Stimulated activated CD4-positive, alpha-beta T cell treated with anti-CD3 and anti-CD28 coated beads, TNF-alpha, amount 100 ng/mL, for 1 hour (primary cell): ENCODE measurements around the gene SLC35A5.

Experiments
- DNase-seq, 3 donors: peaks; one replicate each; pipeline ENCODE4 v3.0.0-alpha.2; 2020; ENCODE audit warnings: low read depth in 3 of 3, low spot score in 1 of 3

SLC35A5 gene

DNA sequence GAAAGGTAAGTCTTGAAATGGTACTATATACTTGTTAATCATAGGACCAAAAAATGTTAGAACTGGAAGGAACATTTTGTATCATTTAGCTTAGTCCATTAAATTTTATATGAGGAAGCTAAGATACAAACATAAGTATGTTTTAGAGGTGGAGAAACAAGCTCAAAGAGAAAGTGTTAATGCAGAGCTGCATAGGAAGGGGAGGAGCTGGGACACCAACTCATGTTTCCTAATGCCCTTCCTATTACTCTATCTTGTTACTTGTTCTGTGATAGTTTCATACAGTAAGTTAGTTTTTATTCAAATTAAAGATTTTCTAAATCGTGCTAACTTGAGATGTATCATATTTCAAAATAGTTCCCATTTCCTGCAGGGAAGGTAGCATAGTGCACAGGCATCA is 7.4 kb downstream of the SLC35A5 start:
- no peak for DNase-seq

DNA sequence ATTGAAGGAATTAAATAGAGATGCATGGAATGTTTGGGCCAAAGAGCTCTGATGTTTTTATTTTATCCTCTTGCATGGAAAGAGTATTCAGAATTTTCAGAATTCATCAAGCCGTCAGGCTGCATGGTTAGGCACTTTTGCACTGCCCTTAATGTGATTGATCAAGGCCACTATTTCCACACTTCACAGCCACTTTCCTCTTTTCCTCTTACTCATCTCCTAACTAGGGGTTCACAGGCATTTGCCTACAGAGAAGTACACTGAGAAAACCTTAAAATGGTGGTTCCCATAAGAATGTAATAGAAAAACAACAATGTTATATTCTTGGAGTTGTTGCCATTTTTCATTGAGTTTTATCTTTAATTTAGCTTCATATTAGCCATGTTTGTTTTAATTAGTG is 10.9 kb downstream of the SLC35A5 start:
- no peak for DNase-seq

DNA sequence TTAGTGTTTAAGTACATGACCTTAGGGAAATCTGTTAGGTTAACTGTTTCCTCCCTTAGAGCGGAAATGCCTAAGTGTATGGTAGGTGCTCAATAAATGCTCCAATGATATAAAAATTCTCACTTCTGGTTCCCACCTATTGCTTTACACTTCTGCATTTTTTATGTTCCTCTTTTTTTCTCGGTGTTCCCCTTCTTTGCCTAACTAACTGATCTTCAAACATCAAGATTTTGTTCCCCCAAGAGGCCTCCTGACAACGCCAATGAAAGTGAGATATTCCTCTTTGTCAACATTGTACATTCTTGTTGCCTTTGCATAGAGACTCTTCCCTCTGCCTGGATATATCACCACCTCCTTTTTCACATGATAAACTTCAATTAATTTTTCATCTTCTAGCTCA is 17.4 kb downstream of the SLC35A5 start:
- no peak for DNase-seq

DNA sequence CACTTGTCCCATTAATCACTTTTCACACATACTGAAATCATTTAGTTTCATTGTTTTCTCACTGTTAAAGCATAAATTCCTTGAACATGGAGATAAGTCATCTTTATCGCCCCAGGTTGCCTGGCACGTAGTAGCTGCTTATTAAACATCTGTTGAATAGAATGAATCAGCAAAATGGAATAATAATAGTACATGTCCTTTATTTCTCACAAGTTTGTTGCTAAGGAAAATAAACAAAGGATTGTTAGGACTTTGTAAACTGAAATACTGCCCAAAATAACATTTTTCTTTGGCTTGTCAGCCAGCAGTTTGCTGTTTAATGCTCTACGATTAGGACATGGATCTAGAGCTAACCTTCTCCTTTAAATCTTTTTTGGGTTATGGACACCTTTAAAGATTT is 17.9 kb downstream of the SLC35A5 start:
- DNase-seq, result no peak

DNA sequence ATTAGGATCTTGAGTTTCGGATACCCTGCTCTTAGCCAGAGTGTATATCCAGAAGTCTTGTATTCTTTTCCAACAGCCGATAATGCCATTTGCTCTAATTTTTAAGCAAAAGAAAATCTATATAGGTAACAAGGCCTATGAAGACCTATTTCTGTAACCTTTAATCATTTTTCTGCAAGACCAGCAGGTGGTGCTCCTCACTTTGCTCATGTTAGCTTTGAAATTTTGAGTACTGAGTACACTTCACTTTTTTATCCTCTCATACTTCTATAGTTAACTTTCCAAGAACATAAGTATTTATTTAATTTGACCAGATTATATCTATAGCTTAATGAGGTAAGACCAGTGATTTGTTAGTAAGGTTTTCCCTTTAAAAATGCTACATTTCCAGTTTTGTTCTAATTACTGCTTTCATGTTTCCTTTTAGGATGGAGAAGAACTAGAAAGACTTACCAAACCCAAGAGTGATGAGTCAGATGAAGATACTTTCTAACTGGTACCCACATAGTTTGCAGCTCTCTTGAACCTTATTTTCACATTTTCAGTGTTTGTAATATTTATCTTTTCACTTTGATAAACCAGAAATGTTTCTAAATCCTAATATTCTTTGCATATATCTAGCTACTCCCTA is 20.5 kb downstream of the SLC35A5 start:
- DNase-seq, result no peak

DNA sequence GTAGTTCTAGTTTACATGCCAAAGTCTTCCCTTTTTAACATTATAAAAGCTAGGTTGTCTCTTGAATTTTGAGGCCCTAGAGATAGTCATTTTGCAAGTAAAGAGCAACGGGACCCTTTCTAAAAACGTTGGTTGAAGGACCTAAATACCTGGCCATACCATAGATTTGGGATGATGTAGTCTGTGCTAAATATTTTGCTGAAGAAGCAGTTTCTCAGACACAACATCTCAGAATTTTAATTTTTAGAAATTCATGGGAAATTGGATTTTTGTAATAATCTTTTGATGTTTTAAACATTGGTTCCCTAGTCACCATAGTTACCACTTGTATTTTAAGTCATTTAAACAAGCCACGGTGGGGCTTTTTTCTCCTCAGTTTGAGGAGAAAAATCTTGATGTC is 21.3 kb downstream of the SLC35A5 start:
- DNase-seq, result no peak

DNA sequence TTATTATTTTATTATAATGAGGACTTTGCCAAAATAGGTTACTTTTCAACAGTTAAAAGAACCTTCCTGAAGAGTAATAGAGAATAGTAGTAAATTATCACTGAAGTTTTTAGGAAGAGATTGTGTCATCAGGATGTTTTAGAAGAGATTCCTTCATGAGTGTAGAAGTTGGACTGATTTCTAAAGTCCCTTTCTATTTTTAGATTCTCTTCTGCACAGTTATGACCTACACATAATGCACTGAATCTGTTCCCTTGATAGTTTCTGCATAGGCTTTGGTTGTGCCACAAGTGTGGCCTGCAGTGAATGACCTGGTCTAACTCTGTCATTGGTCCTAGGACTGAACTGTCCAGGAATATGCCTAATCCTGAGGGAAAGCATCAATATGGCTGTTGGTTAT is 23.9 kb downstream of the SLC35A5 start:
- no peak for DNase-seq

DNA sequence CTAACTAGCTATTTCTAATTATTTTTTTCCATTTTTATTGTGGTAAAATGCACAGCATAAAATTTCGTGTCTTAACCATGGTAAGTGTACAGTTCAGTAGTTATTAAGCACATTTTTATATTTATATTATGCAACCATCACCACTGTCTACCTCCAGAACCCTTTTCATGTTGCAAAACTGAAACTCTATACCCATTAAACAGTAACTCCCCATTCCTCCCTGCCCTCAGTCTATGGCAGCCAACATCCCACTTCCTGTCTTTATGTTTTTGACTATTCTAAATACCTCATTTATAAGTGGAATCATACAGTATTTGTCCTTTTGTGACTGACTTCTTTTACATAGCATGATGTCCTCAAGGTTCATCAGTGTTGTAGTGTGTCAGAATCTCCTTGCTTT is 25.5 kb downstream of the SLC35A5 start:
- DNase-seq, result no peak

DNA sequence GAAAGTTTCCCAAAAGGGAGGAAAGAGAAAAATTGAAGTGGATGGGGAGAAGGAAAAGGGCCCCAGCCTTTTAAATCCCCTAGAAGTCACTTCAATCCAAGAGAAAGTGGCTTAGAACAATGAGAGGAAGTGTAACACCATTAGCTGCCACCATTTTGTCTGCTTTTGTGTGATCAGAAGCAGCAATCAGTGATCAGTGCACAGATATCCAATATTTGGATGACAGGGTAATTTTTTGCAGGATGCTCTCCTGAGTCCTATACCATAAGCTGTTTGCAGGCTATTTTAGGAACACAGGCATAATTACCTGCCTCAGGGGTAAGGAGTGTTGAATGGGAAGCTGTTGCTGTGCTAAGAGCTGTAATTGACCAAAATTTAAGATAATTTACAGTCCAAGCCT is 31.4 kb downstream of the SLC35A5 start:
- DNase-seq, result no peak

DNA sequence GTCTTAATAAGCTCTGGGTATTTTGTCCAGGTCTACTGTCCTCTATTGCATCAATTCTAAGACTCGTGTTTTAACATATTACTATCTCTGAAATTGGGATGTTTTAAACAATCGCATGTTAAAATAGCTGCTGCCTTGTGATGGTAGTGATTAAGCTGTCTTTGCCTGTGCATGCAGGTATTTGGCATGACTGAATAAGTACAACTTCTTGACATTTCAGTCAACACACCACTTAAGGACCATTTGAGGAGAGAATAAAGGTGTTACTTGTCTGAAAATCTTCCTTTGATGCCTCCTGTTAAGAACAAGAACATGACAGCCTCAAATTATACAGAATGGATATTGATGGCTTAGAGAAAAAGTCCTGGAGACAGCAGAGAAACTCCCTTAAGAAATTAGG is 33.0 kb downstream of the SLC35A5 start:
- no peak for DNase-seq

DNA sequence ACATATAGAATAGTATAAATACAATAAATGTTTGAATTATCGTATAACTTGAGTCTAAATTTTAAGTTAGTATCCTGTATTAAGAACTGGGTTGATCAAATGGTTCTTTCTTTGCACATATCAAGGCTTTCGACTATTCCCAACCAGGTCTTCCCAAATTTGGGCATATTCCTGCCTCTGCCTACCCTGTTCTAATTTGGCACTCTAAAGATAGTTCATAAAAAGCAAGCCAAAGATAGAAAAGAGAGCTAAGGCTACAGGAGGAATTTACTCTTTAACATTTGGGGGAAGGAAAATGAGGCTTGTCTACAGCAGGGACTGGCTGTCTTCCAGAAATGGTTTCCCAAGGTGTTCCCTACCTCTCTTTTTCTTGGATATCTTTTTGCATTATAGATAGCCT is 36.1 kb downstream of the SLC35A5 start:
- DNase-seq, result no peak

DNA sequence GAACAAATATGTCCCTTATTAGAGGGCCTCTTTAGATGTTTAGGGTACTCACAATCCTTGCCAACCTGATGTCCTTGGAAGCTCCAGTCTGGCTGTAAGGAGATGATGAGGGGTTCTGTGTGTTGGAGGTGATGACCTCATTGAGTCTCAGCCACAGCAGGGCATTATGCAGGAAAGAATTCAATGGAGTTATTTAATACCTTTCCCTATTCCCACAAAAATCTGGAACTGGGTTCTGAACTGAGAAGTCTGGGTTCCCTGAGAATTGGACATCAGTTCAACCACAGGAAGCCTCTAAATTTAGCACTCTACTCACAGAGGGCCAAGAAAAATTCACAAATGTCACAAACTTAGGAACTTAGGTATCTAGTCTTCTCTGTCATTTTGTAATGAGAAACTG is 36.9 kb downstream of the SLC35A5 start:
- DNase-seq, result no peak

DNA sequence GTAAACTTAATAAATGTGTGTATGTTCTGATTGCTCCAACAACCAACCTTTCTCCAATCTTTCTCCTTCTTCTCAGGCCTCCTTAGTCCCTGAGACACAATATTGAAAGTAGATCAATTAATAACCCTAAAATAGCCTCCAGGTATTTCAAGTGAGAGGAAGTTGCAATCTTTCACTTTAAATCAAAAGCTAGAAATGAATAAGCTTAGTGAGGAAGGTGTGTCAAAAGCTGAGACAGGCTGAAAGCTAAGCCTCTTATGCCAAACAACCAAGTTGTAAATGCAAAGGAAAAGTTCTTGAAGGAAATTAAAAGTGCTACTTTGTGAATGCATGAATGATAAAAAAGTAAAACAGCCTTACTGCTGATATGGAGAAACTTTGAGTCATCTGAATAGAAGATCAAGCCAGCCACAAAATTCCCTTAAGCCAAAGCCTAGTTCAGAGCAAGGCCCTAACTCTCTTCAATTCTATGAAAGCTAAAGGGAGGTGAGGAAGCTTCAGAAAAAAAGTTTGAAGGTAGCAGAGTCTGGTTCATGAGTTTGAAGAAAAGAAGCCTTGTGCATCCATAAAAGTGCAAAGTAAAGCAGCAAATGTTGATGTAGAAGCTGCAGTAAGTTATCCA is 40.5 kb downstream of the SLC35A5 start:
- DNase-seq, result no peak

DNA sequence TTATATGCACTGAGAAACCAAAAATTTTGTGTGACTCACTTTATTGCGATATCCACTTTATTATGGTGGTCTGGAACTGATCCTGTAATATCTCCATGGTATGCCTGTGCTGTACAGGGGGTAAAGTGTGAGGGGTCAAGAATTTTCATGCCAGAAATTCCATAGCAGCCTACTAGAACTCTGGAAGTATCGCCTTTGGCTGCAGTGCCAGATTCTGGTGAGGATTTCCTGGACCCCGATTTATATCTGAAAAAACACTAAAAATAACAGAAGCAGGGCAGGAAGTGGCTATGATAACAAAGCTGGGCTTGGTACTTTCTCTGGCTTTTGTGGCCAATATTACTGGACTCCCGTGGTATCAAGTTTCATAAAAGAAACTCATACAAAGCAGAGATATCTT is 42.7 kb downstream of the SLC35A5 start:
- DNase-seq, result no peak

DNA sequence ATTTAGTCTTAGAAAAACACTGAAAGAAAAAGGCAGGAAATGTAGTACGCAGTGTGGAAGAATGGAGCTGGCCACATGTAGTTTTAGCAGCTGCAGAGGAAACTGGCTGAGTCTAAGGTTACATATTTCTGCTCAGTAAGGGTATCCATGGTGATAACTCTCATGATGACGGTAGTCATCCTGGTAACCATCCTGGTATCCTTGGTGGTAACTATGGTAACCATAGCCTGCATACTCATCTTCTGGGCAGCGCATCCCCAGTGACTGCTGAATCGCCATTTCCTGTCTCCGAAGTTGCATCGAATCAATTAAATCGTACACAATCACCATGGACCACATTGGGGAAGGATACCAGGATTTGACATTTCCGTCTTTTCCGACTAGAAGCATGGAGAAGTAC is 43.4 kb downstream of the SLC35A5 start:
- DNase-seq, result no peak

DNA sequence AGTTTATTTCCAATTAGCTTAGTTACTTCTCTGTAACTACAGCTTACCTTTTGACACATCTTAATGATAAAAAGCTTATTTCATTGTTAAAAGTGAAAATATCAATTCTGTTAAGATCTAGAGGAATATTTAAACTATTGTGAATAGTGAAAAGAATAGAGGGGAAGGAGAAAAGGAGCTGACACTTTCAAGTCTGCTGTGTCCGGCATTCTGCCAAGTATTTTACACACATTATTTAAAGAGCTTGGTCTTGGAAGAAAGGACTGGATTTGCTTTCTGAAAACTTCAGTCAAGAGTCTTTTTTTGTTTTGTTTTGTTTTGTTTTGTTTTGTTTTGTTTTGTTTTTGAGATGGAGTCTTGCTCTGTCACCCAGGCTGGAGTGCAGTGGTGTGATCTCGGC is 44.3 kb downstream of the SLC35A5 start:
- DNase-seq, result no peak

DNA sequence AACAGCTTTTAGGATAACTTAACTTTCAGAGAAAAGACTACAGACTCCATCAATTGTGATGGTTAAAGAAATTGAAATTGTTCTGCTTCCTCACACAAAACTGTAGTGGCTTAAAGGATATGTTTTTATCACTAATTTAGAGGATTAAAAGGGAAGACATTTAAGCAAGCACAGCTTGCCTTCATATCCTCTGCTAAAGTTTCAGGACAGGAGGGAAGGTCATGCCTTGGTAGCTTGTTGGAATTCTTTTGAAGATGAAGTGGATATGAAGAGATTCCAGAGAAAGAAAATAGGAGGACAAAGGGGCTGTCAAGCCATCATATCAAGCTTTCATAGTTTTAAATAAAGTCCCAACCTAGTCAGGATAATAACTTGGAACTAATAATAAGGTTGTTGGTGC is 46.0 kb downstream of the SLC35A5 start:
- DNase-seq, result no peak

DNA sequence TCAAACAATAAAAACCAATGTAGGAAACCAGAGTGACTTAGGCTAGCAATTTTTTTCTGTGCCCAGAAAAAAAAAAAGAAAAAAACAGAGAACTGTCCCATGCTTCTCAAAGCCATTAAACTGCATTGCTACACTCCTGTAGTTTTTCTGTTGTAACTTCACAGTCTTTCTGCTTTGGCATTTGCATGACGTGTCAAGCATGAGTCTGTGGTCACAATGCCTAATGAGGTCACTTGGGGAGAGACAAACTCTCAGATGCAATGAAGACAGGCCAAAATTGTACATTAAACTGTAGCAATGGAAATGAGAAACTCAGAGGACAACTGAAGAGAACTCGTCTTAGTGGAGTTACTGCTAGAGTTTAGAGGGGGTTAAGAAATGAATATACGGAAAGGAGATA is 48.3 kb downstream of the SLC35A5 start:
- DNase-seq, result no peak

DNA sequence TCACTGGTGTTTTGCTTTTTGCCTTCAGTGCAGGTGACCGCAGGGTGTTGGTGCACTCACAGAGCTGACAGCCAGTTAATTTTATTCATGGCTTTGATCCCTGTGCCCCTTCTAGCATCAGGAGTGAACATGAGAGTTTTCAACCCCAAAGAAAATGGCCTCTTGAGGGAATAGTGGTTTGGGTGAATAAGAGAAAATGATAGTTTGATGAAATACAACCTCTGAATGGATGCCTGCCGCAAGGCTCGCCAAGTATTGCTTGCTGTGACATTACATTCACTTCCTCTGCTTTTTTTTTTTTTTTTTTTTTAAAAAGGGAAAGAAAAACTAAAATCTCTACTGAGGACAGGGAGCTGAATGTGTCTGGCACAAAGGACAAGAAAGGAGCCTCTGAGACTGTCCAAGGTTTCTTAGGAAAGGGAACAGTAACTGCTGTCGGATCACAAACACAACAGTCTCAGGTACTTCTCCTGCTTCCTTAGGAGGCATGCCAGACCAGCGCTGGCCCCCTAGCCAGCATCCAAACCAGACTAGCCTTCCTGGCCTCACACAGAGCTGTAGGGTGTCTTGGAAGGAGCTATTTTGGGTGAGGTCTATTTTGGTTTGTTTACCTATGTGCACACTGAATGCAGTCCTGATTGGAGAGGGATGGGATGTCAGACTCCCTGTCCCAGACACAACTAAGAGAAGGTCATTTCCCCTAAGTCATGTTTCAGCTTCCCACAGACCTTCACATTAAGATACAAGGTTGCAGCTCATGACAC is 50.1 kb downstream of the SLC35A5 start:
- no peak for DNase-seq

DNA sequence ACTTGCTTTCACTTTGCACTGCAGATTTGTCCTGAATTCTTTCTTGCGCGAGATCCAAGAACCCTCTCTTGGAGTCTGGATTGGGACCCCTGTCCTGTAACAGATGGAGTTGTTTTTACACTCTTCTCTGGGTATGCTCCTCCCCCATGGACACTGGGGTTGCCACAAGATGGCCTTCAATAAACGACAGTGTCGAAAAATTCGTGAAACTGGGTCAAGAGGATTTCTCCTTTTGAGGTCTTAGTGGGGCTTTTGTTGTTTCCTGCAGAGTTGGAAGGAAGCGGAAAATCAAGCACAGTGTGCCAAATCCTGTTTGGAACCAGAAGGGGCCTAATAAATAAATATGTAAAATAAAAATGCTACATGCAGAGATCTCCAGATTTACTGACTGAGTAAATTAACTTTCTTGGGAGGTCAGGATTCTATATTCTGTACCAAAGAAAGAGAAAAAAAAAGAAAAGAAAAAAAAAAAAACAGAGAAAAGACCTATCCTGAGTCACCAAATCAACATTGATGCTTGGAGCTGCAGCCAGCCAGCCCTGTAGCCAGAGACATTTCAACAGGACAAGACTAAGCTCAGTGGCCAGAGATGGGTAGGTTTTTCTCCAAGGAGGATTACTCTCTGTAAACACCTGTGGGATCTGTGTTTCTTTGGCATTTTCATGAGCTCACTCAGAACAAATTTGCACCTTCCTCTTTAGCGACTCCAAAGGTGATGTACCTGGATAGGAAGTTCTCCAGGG is 54.3 kb downstream of the SLC35A5 start:
- no peak for DNase-seq

DNA sequence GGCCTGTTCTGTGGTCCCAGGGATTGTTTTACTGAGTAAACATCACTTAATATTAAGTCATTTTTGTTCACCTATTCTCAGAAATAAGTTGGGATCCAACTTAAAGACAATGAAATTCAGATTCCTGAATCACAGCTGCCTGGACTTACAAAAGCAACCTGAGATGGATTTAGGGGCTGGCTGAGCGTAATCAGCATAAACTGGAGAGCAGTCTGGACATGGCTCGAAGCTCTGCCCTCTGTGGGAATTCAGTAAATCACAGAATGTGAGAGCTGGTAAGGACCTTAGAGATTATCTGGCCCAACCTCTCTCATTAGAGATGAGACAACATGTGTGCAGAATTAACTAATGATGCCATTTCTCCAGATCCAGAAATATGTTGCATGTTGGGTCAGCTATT is 55.4 kb downstream of the SLC35A5 start:
- DNase-seq, result no peak

DNA sequence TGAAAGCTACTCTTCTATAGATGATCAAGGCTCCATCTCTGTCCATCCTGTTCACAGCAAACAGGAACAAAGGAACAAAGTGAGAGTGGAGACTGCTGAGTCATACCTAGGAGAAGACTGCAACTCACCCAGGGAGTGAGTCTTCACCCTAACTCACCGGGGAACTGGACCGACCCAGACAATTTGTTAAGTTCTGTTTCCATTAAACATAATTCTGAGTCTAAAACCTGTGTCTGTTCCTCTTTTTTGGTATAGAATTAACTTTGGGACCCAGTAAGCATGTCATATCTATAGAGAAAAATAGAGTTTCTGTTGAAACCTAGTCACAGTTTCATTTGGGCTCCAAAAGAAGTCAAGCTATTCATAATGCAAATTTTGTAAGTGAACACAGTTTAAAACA is 57.5 kb downstream of the SLC35A5 start:
- DNase-seq, result no peak
